ENCODE data around the gene CYB5R2.

CYB5R2 gene

DNA sequence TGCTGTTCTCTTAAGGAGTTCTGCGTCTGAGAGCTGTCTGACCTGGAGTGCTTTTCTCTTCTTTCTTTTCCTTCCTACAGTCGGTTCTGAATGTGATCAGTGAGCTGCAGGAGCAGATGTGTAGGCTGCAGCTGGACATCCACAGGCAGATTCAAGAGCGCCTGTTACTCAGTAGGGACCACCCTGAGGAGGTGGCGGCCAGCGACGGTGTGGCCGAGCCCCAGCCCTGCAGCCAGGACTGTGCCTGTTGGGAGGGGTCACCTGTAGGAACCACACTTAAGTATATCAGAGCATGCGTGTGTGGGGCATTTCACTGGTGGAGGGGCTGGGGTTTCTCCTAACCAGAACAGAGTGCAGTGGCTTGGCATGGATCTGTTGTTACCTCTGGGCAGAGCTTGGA lies 56.3 kb downstream of the CYB5R2 start:
- DNase-seq (ENCODE audit: low read depth): no peak
- TF ChIP-seq, protein P1, sequence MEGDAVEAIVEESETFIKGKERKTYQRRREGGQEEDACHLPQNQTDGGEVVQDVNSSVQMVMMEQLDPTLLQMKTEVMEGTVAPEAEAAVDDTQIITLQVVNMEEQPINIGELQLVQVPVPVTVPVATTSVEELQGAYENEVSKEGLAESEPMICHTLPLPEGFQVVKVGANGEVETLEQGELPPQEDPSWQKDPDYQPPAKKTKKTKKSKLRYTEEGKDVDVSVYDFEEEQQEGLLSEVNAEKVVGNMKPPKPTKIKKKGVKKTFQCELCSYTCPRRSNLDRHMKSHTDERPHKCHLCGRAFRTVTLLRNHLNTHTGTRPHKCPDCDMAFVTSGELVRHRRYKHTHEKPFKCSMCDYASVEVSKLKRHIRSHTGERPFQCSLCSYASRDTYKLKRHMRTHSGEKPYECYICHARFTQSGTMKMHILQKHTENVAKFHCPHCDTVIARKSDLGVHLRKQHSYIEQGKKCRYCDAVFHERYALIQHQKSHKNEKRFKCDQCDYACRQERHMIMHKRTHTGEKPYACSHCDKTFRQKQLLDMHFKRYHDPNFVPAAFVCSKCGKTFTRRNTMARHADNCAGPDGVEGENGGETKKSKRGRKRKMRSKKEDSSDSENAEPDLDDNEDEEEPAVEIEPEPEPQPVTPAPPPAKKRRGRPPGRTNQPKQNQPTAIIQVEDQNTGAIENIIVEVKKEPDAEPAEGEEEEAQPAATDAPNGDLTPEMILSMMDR (IDR thresholded peaks at IDR 0.05; ENCODE audit: insufficient read depth, low read depth, low read length, missing control alignments): no peak
- no peak overlapping the region for H3K4me3 ChIP-seq (ENCODE audit: low read length)

Data from epithelial cell of esophagus (primary cell).